ENCODE measurements around the gene TAAR2. TPM values are rescaled to one million over a fixed set of nuclear protein-coding genes. Genes with fewer than 3 reads are reported as not detected.

The TAAR2 gene
- total RNA-seq, 1 donor from 2014 or later = not detected

GRCh38 chr6:132663661-132664060, 39.6 kb upstream of the TAAR2 start:
- Histone ChIP-seq H3K27ac (no peak overlapping the region), H2AFZ (replicated peaks) (no peak overlapping the region), H3K4me1 (no peaks in the 10 kb centered on the region), H3K9me3 (ENCODE audit: low read depth) (no peaks in the 10 kb centered on the region), H3K27me3 (no peaks in the 10 kb centered on the region), H3K79me2 (ENCODE audit: low read depth) (no peaks in the 10 kb centered on the region), H4K20me1 (ENCODE audit: low read depth) (no peaks in the 10 kb centered on the region), H3K36me3 (no peaks in the 10 kb centered on the region), H3F3A (ENCODE audit: low read depth) (no peaks in the 10 kb centered on the region), H3K4me3 (no peak overlapping the region), H3K4me2 (no peak overlapping the region), H3K9ac (no peak overlapping the region)
- no peak for TF ChIP-seq EZH2phosphoT487 (IDR thresholded peaks at IDR 0.05)
- no peak for TF ChIP-seq EZH2 (IDR thresholded peaks at IDR 0.05)
- no peak for TF ChIP-seq CTCF (IDR thresholded peaks at IDR 0.05)
- Mint-ChIP-seq H3K27me3 (ENCODE audit: insufficient read depth, low read depth) (no peaks in the 10 kb centered on the region), H3K27ac (no peak overlapping the region), H3K9me3 (no peaks in the 10 kb centered on the region), H3K4me1 (no peaks in the 10 kb centered on the region), H3K4me3 (no peak overlapping the region), H3K36me3 (no peaks in the 10 kb centered on the region)
- no peak for DNase-seq (ENCODE audit: low spot score)

DNA sequence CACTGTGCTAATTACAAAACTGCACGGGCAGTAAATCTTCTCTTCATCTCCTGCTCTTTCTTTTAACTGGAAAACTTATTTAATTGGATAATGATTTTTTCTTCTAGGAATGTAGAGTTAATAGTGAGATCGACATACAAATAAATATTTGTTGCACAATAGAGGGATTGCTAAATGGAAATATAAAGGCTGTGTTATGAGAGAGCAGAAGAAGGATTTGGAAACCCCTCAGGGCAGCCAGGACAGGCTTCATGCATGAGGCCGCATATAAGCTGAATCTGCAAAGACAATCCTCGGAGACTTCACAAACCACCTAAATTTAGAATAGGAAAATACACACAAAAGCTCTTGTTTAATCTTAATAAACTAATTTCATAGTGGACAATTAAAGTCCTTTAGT, 37.8 kb upstream of the TAAR2 start:
- H3K79me2 ChIP-seq (ENCODE audit: low read depth) = no peaks in the 10 kb centered on the region
- TF ChIP-seq EZH2 (IDR thresholded peaks at IDR 0.05) = no peak
- no peak for TF ChIP-seq EZH2phosphoT487 (IDR thresholded peaks at IDR 0.05)
- no peak for TF ChIP-seq CTCF (IDR thresholded peaks at IDR 0.05)
- no peak overlapping the region for H2AFZ ChIP-seq (replicated peaks)
- no peaks in the 10 kb centered on the region for H3K27me3 ChIP-seq
- DNase-seq (ENCODE audit: low spot score) = no peak
- H4K20me1 ChIP-seq (ENCODE audit: low read depth) = no peaks in the 10 kb centered on the region
- Mint-ChIP-seq H3K27me3 (ENCODE audit: insufficient read depth, low read depth) (no peaks in the 10 kb centered on the region), H3K27ac (no peak overlapping the region), H3K4me3 (no peak overlapping the region), H3K36me3 (no peaks in the 10 kb centered on the region), H3K4me1 (no peaks in the 10 kb centered on the region), H3K9me3 (no peaks in the 10 kb centered on the region)
- H3K9me3 ChIP-seq (ENCODE audit: low read depth) = no peaks in the 10 kb centered on the region
- no peaks in the 10 kb centered on the region for H3K4me1 ChIP-seq
- H3K4me3 ChIP-seq = no peak overlapping the region
- H3K27ac ChIP-seq = no peak overlapping the region
- no peak overlapping the region for H3K9ac ChIP-seq
- H3K36me3 ChIP-seq = no peaks in the 10 kb centered on the region
- H3F3A ChIP-seq (ENCODE audit: low read depth) = no peaks in the 10 kb centered on the region
- no peak overlapping the region for H3K4me2 ChIP-seq

- no peaks in the 10 kb centered on the region for H3K4me1 ChIP-seq
- Mint-ChIP-seq H3K36me3 (no peaks in the 10 kb centered on the region), H3K27ac (no peak within 1 kb of the TSS), H3K4me3 (no peak within 1 kb of the TSS), H3K4me1 (no peaks in the 10 kb centered on the region), H3K27me3 (ENCODE audit: insufficient read depth, low read depth) (no peaks in the 10 kb centered on the region), H3K9me3 (no peaks in the 10 kb centered on the region)
- no peak within 1 kb of the TSS for H3K4me2 ChIP-seq
- TF ChIP-seq CTCF (IDR thresholded peaks at IDR 0.05) (no peak), EZH2 (IDR thresholded peaks at IDR 0.05) (no peak), EZH2phosphoT487 (IDR thresholded peaks at IDR 0.05) (no peak)
- DNase-seq (ENCODE audit: low spot score) = no peak
- no peaks in the 10 kb centered on the region for H4K20me1 ChIP-seq (ENCODE audit: low read depth)
- no peaks in the 10 kb centered on the region for H3K9me3 ChIP-seq (ENCODE audit: low read depth)
- no peak within 1 kb of the TSS for H2AFZ ChIP-seq (replicated peaks)
- H3K9ac ChIP-seq = no peak within 1 kb of the TSS
- H3F3A ChIP-seq (ENCODE audit: low read depth) = no peaks in the 10 kb centered on the region
- no peak within 1 kb of the TSS for H3K27ac ChIP-seq
- no peak within 1 kb of the TSS for H3K4me3 ChIP-seq
- H3K27me3 ChIP-seq = no peaks in the 10 kb centered on the region
- H3K36me3 ChIP-seq = no peaks in the 10 kb centered on the region
- H3K79me2 ChIP-seq (ENCODE audit: low read depth) = no peaks in the 10 kb centered on the region
These were observed 35.0 kb upstream of the TAAR2 start, which contains the start of gene TAAR1 for GRCh38 chr6:132659082-132659481. TAAR1 (minus strand) TSS chr6:132659182; CDS start chr6:132646003, 13,179 bp downstream.
